ENCODE measurements around the gene BCKDK. TPM values are rescaled to one million over a fixed set of nuclear protein-coding genes. Genes with fewer than 3 reads are reported as not detected.

Gene BCKDK
- total RNA-seq, 4 donors from 2014 or later, result 34.1 to 73.7 (median 51.4) TPM

DNA sequence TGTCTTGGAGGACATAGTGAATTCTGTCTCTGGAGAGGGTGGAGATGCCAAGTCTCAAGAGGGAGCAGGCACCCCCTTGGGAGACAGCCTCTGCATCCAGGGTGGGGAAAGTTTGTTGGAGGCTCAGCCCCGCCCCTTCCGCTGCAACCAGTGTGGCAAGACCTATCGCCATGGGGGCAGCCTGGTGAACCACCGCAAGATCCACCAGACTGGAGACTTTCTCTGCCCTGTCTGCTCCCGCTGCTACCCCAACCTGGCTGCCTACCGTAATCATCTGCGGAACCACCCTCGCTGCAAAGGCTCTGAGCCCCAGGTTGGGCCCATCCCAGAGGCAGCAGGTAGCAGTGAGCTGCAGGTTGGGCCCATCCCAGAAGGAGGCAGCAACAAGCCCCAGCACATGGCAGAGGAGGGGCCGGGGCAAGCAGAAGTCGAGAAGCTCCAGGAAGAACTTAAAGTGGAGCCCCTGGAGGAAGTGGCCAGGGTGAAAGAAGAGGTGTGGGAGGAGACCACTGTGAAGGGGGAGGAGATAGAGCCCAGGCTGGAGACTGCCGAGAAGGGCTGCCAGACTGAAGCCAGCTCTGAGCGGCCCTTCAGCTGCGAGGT lies 28.7 kb upstream of the BCKDK start:
- WGBS, result 78% methylated on average over 8 of the region's 13 CpGs
- H3K4me3 ChIP-seq, result no peak overlapping the region
- H3K36me3 ChIP-seq, result peaks cover 36 to 87% (median 85%) of the 10 kb centered on the region in 4 donors
- intact Hi-C loops (cut with DNase I), result loop anchor here (10.0 kb wide), 1 partner anchor 365 kb away; the partner anchor contains the start of gene ZNF843
- H3K27me3 ChIP-seq, result no peaks in the 10 kb centered on the region
- DNase-seq (ENCODE audit: extremely low spot score), result no peak
- H3K9me3 ChIP-seq, result no peaks in the 10 kb centered on the region
- H3K4me1 ChIP-seq, result peaks cover 11 to 50% (median 30%) of the 10 kb centered on the region in 4 donors
- TF ChIP-seq POLR2AphosphoS5 (IDR thresholded peaks at IDR 0.05) (no peak), EP300 (IDR thresholded peaks at IDR 0.05) (no peak), POLR2A (IDR thresholded peaks at IDR 0.05; ENCODE audit: low read depth) (no peak)
- TF ChIP-seq, protein P1, sequence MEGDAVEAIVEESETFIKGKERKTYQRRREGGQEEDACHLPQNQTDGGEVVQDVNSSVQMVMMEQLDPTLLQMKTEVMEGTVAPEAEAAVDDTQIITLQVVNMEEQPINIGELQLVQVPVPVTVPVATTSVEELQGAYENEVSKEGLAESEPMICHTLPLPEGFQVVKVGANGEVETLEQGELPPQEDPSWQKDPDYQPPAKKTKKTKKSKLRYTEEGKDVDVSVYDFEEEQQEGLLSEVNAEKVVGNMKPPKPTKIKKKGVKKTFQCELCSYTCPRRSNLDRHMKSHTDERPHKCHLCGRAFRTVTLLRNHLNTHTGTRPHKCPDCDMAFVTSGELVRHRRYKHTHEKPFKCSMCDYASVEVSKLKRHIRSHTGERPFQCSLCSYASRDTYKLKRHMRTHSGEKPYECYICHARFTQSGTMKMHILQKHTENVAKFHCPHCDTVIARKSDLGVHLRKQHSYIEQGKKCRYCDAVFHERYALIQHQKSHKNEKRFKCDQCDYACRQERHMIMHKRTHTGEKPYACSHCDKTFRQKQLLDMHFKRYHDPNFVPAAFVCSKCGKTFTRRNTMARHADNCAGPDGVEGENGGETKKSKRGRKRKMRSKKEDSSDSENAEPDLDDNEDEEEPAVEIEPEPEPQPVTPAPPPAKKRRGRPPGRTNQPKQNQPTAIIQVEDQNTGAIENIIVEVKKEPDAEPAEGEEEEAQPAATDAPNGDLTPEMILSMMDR (IDR thresholded peaks at IDR 0.05), result no peak
- H3K27ac ChIP-seq (replicated peaks in 1 of 4), result no peak overlapping the region

DNA sequence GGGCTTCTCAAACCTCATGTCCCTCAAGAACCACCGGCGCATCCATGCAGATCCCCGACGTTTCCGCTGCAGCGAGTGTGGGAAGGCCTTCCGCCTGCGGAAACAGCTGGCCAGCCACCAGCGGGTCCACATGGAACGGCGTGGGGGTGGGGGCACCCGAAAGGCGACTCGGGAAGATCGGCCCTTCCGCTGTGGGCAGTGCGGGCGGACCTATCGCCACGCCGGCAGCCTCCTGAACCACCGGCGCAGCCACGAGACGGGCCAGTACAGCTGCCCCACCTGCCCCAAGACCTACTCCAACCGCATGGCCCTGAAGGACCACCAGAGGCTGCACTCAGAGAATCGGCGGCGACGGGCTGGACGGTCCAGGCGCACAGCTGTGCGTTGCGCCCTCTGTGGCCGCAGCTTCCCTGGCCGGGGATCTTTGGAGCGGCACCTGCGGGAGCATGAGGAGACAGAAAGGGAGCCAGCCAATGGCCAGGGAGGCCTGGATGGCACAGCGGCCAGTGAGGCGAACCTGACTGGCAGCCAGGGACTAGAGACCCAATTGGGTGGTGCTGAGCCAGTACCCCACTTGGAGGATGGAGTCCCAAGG lies 28.1 kb upstream of the BCKDK start:
- no peak for TF ChIP-seq POLR2AphosphoS5 (IDR thresholded peaks at IDR 0.05)
- TF ChIP-seq EP300 (IDR thresholded peaks at IDR 0.05), result no peak
- no peak for TF ChIP-seq POLR2A (IDR thresholded peaks at IDR 0.05; ENCODE audit: low read depth)
- TF ChIP-seq, protein P1 (IDR thresholded peaks at IDR 0.05), result no peak
- WGBS, result 92% methylated on average over 18 of the region's 40 CpGs
- peaks cover 6 to 43% (median 24%) of the 10 kb centered on the region in 4 donors for H3K4me1 ChIP-seq
- H3K27me3 ChIP-seq, result no peaks in the 10 kb centered on the region
- H3K9me3 ChIP-seq, result no peaks in the 10 kb centered on the region
- H3K36me3 ChIP-seq, result peaks cover 36 to 94% (median 92%) of the 10 kb centered on the region in 4 donors
- H3K4me3 ChIP-seq, result no peak overlapping the region
- DNase-seq (ENCODE audit: extremely low spot score), result no peak
- no peak overlapping the region for H3K27ac ChIP-seq (replicated peaks in 1 of 4)
- intact Hi-C loops (cut with DNase I), result no loop called here

DNA sequence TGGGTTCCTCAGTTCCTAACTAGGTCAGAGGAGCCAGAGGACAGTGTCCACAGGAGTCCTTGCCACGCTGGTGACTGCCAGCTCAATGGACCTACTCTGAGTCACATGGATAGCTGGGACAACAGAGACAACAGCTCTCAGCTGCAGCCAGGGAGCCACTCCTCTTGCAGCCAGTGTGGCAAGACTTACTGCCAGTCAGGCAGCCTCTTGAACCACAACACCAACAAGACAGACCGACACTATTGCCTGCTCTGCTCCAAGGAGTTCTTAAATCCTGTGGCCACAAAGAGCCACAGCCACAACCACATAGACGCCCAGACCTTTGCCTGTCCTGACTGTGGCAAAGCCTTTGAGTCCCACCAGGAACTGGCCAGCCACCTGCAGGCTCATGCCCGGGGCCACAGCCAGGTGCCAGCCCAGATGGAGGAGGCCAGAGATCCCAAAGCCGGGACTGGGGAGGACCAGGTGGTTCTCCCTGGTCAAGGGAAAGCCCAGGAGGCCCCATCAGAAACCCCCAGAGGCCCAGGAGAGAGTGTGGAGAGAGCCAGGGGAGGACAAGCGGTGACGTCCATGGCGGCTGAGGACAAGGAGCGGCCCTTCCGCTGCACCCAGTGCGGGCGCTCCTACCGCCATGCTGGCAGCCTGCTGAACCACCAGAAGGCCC lies 27.3 kb upstream of the BCKDK start:
- WGBS, result 95% methylated on average over 3 of the region's 13 CpGs
- Histone ChIP-seq H3K36me3 (peaks cover 36 to 100% (median 99%) of the 10 kb centered on the region in 4 donors), H3K27ac (replicated peaks in 1 of 4) (no peak overlapping the region), H3K4me1 (peaks cover 3 to 36% (median 18%) of the 10 kb centered on the region in 4 donors), H3K4me3 (no peak overlapping the region), H3K9me3 (no peaks in the 10 kb centered on the region), H3K27me3 (no peaks in the 10 kb centered on the region)
- intact Hi-C loops (cut with DNase I), result no loop called here
- no peak for TF ChIP-seq POLR2AphosphoS5 (IDR thresholded peaks at IDR 0.05)
- TF ChIP-seq EP300 (IDR thresholded peaks at IDR 0.05), result no peak
- no peak for TF ChIP-seq POLR2A (IDR thresholded peaks at IDR 0.05; ENCODE audit: low read depth)
- TF ChIP-seq, protein P1 (IDR thresholded peaks at IDR 0.05), result no peak
- DNase-seq (ENCODE audit: extremely low spot score), result no peak

DNA sequence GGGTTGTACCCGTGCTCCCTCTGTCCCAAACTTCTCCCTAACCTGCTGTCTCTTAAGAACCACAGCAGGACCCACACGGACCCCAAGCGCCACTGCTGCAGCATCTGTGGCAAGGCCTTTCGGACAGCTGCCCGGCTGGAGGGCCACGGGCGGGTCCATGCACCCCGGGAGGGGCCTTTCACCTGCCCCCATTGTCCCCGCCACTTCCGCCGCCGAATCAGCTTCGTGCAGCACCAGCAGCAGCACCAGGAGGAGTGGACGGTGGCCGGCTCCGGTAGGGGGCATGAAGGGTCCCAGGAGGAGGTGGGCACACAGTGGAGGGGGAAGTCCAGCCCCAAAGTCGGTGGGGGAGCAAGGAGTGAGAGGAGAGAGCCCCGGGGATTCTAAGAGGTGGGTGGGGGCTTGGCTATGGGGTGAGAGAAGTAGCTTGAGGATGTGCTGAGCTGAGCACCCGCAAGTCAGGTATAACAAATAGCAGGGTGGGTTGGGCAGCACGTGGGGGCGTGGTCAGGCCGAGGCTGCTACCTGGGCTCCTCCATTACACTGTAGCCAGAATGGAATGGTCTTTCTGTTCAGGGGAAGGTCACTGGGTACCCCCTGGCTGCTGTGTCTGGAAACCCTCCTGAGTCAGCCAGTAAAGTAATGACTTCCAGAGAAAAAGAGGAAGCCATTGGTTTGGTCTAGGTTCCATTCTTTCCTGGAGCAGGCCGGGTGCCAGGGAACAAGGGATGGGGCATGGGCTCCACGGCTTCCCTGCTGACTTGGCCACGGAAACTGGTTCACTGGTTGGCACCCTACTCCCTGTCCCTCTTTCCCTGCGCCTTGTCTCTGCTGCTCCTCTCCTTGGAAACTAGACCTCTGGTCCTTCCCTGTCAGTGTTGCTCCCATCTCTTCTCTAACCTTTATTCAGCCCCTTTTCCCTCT lies 26.5 kb upstream of the BCKDK start:
- Histone ChIP-seq H3K27me3 (no peaks in the 10 kb centered on the region), H3K4me1 (peaks cover 3 to 28% (median 12%) of the 10 kb centered on the region in 4 donors), H3K27ac (replicated peaks in 1 of 4) (no peak overlapping the region), H3K36me3 (peaks cover 33 to 100% (median 100%) of the 10 kb centered on the region in 4 donors), H3K9me3 (no peaks in the 10 kb centered on the region), H3K4me3 (no peak overlapping the region)
- intact Hi-C loops (cut with DNase I), result no loop called here
- WGBS, result 84% methylated on average over 21 of the region's 26 CpGs
- TF ChIP-seq, protein P1 (IDR thresholded peaks at IDR 0.05), result no peak
- no peak for TF ChIP-seq EP300 (IDR thresholded peaks at IDR 0.05)
- TF ChIP-seq POLR2A (IDR thresholded peaks at IDR 0.05; ENCODE audit: low read depth), result no peak
- TF ChIP-seq POLR2AphosphoS5 (IDR thresholded peaks at IDR 0.05), result no peak
- no peak for DNase-seq (ENCODE audit: extremely low spot score)

All from esophagus muscularis mucosa (tissue), 4 donors.